BJ (cell line): Measurements from ENCODE around the gene HEATR3. TPM values are rescaled to one million over a fixed set of nuclear protein-coding genes. Genes with fewer than 3 reads are reported as not detected.
"Not testable (repeated sequence)": the region's sequence is repeated elsewhere in the genome, so short reads cannot be mapped to it uniquely, and the experiment has no call there.

ENCODE experiments used
- CTCF ChIA-PET: fragments of 350-600 bp; formaldehyde crosslinking; extraction: SDS; loops from one replicate; lab custom pipeline; 2021; ENCODE audit warnings: antibody characterized with exemption, inconsistent platforms; lab: Yijun Ruan, JAX
- POLR2A ChIA-PET: fragments of 300-600 bp; sonication (Branson Sonifier 250); formaldehyde crosslinking; extraction: SDS; loops from one replicate; lab custom pipeline; 2021; ENCODE audit warnings: antibody characterized with exemption; lab: Charles Lee
- DNase-seq: peaks from one replicate; pipeline ENCODE4 v3.0.0-alpha.2; 2011; ENCODE audit warnings: low read depth
- H3K27me3 ChIP-seq: 2 replicates; pipeline ENCODE4 v1.6.0; 2011; ENCODE audit warnings: low read length; ENCODE audit not compliant: control insufficient read depth, insufficient read depth
- H3K36me3 ChIP-seq: 2 replicates; pipeline ENCODE4 v1.5.1; 2011; ENCODE audit warnings: low read length; ENCODE audit not compliant: control insufficient read depth, insufficient read depth
- H3K4me3 ChIP-seq: 2 replicates; pipeline ENCODE4 v1.5.1; 2011; ENCODE audit warnings: low read depth, mild to moderate bottlenecking, control low read depth, low read length
- CTCF ChIP-seq: IDR thresholded peaks from 2 replicates; pipeline ENCODE4 v1.5.1; 2011; ENCODE audit warnings: low read depth, mild to moderate bottlenecking, control low read depth, inconsistent platforms, low read length, moderate library complexity; ENCODE audit not compliant: insufficient read depth
- polyA plus RNA-seq: library from polyadenylated mRNA; depleted of rRNA; stranded (reverse); fragments of >200 nt; gene quantifications from 2 replicates; pipeline ENCODE4 v1.2.3, GENCODE V29; 2011

The HEATR3 gene
- polyA plus RNA-seq, 1 experiment = 13.0 TPM

GRCh38 chr16:50124769-50125168 lies 59.0 kb downstream of the HEATR3 start:
- DNase-seq = no peak
- no peaks in the 10 kb centered on the region for H3K36me3 ChIP-seq
- TF ChIP-seq CTCF = no peak
- POLR2A ChIA-PET = interaction anchor here (0.6 kb wide), 1 partner anchor 24 kb away, joined by 4 read pairs; no protein-coding TSS in a partner anchor
- no peak overlapping the region for H3K4me3 ChIP-seq
- no peaks in the 10 kb centered on the region for H3K27me3 ChIP-seq
- CTCF ChIA-PET = no interaction called here

GRCh38 chr16:50126183-50126582 lies 60.4 kb downstream of the HEATR3 start:
- ChIA-PET CTCF (no interaction called here), POLR2A (no interaction called here)
- DNase-seq = no peak
- TF ChIP-seq CTCF = no peak
- H3K36me3 ChIP-seq = no peaks in the 10 kb centered on the region
- no peaks in the 10 kb centered on the region for H3K27me3 ChIP-seq
- no peak overlapping the region for H3K4me3 ChIP-seq

GRCh38 chr16:50132571-50132970 lies 66.8 kb downstream of the HEATR3 start:
- CTCF ChIA-PET = interaction anchor here (0.7 kb wide), 1 partner anchor 19 kb away, joined by 3 read pairs; no protein-coding TSS in a partner anchor
- H3K36me3 ChIP-seq, DNase-seq, POLR2A ChIA-PET, H3K4me3 ChIP-seq, H3K27me3 ChIP-seq: not testable (repeated sequence)

- TF ChIP-seq CTCF = no peak
- ChIA-PET POLR2A (no interaction called here), CTCF (interaction anchor here (0.7 to 2.1 kb wide), 2 partner anchors 11 to 20 kb away, joined by 3 to 6 read pairs; no protein-coding TSS in a partner anchor)
These were observed 67.4 kb downstream of the HEATR3 start for GRCh38 chr16:50133214-50133613.

DNA sequence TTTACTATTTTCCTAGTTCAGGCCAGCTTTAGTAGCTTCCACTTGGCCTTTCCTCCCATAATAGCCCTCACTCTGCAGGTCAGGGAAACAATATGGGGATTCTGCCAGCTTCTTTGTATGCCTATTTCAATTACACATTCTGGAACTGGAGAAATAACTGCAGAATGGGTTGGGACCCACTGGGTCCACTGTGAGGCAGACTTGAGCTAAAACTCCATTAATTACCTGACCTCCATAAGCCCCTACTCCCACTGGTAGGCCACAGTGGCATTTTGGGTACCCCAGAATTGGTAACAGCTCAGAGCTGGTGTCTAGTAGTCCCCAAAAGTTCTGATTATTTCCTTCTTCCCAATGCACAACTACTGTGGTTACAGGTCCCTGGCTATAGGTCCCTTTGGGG lies 70.6 kb downstream of the HEATR3 start:
- ChIA-PET CTCF (interaction anchor here (0.7 to 1.0 kb wide), 2 partner anchors 15 to 72 kb away, joined by 3 read pairs; no protein-coding TSS in a partner anchor), POLR2A (no interaction called here)
- TF ChIP-seq CTCF = 0 out of 2 replicates have a peak, but pooled peaks have one; percentile 7
- H3K4me3 ChIP-seq = no peak overlapping the region
- DNase-seq = no peak
- no peaks in the 10 kb centered on the region for H3K36me3 ChIP-seq
- no peaks in the 10 kb centered on the region for H3K27me3 ChIP-seq

More at GRCh38 chr16:50133214-50133613, 67.4 kb downstream of the HEATR3 start:
- Histone ChIP-seq H3K4me3 (no peak overlapping the region), H3K36me3 (no peaks in the 10 kb centered on the region), H3K27me3 (no peaks in the 10 kb centered on the region)
- DNase-seq = no peak

DNA sequence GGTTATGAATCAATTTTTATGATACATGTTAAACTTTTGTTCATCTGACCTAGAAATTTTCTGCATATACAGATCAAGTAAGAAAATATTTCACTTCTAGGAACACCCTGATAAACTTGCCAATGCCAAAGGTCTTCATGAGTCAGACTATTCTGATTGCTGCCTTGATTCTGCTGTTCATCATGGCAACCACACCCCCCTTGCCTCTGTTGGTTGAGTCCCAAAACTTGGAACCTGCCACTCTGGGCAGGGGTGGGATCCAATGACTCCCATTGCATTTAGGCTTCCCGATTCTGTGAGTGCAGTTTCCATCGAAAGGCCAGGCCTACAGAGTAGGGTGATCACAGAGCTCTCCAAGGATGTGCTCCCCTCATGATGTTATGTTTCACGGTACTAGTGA lies 71.5 kb downstream of the HEATR3 start:
- DNase-seq = no peak
- TF ChIP-seq CTCF = no peak
- Histone ChIP-seq H3K4me3 (no peak overlapping the region), H3K27me3 (no peaks in the 10 kb centered on the region), H3K36me3 (no peaks in the 10 kb centered on the region)
- ChIA-PET POLR2A (no interaction called here), CTCF (no interaction called here)
